AG04450 (cell line): ENCODE data around the gene FRAS1. TPM values are rescaled to one million over a fixed set of nuclear protein-coding genes. Genes with fewer than 3 reads are reported as not detected.
A peak's percentile ranks its signal among the peaks of the same experiment; 100 is the strongest.

Experiments
- CTCF ChIA-PET: fragments of 300-600, 350-600 bp; formaldehyde crosslinking; extraction: SDS; loops from one replicate; lab custom pipeline; 2022; ENCODE audit warnings: antibody characterized with exemption, inconsistent platforms; lab: Charles Lee
- POLR2A ChIA-PET: fragments of 350-600 bp; formaldehyde crosslinking; extraction: SDS; loops from one replicate; lab custom pipeline; 2021; ENCODE audit warnings: antibody characterized with exemption, inconsistent platforms; lab: Yijun Ruan, JAX
- DNase-seq: peaks from one replicate; pipeline ENCODE4 v3.0.0-alpha.2; 2011; ENCODE audit warnings: low read depth, low spot score
- H3K27ac ChIP-seq: one replicate; pipeline ENCODE4 v1.5.1; 2012; ENCODE audit warnings: low read depth, low read length, control low read depth
- H3K27me3 ChIP-seq: one replicate; pipeline ENCODE4 v1.6.0; 2012; ENCODE audit warnings: low read length; ENCODE audit not compliant: control insufficient read depth, insufficient read depth
- H3K4me3 ChIP-seq: 2 replicates; pipeline ENCODE4 v1.5.1; 2011; ENCODE audit warnings: mild to moderate bottlenecking, low read depth, low read length, control low read depth
- H3K9me3 ChIP-seq: 2 replicates; pipeline ENCODE4 v1.5.1; 2012; ENCODE audit warnings: low read length; ENCODE audit not compliant: control insufficient read depth, insufficient read depth
- polyA plus RNA-seq: library from polyadenylated mRNA; depleted of rRNA; stranded (reverse); fragments of >200 nt; gene quantifications from 2 replicates; pipeline ENCODE4 v1.2.3, GENCODE V29; 2011
- TF ChIP-seq, protein P1 (sequence below): IDR thresholded peaks from 2 replicates; pipeline ENCODE4 v1.5.1; 2011; ENCODE audit warnings: low read depth, low read length, control low read depth, inconsistent platforms

Gene FRAS1
- polyA plus RNA-seq, 1 experiment, result 0.21 TPM

DNA sequence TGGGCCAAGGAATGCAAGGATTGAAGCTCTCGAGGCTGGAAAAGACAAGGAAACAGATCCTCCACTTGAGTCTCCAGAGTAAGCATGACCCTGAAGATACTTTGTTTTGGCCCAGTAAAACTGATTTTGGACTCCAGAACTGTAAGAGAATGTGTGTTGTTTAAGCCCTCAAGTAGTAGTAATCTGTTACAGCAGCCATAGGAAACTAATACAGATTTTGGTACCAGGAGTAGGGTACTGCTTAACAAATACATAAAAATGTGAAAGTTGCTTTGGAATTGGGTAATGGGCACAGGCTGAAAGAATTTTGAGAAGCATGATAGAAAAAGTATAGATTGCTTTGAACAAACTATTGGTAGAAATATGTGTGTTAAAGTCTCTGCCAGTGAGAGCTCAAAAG, 17.4 kb upstream of the FRAS1 start:
- no peak for DNase-seq
- TF ChIP-seq, protein P1, sequence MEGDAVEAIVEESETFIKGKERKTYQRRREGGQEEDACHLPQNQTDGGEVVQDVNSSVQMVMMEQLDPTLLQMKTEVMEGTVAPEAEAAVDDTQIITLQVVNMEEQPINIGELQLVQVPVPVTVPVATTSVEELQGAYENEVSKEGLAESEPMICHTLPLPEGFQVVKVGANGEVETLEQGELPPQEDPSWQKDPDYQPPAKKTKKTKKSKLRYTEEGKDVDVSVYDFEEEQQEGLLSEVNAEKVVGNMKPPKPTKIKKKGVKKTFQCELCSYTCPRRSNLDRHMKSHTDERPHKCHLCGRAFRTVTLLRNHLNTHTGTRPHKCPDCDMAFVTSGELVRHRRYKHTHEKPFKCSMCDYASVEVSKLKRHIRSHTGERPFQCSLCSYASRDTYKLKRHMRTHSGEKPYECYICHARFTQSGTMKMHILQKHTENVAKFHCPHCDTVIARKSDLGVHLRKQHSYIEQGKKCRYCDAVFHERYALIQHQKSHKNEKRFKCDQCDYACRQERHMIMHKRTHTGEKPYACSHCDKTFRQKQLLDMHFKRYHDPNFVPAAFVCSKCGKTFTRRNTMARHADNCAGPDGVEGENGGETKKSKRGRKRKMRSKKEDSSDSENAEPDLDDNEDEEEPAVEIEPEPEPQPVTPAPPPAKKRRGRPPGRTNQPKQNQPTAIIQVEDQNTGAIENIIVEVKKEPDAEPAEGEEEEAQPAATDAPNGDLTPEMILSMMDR, result no peak
- no peaks in the 10 kb centered on the region for H3K27me3 ChIP-seq
- no peak overlapping the region for H3K4me3 ChIP-seq
- no peak overlapping the region for H3K27ac ChIP-seq
- POLR2A ChIA-PET, result no interaction called here
- H3K9me3 ChIP-seq, result no peaks in the 10 kb centered on the region
- CTCF ChIA-PET, result interaction anchor here (0.6 kb wide), 1 partner anchor 46 kb away, joined by 3 read pairs; no protein-coding TSS in a partner anchor

DNA sequence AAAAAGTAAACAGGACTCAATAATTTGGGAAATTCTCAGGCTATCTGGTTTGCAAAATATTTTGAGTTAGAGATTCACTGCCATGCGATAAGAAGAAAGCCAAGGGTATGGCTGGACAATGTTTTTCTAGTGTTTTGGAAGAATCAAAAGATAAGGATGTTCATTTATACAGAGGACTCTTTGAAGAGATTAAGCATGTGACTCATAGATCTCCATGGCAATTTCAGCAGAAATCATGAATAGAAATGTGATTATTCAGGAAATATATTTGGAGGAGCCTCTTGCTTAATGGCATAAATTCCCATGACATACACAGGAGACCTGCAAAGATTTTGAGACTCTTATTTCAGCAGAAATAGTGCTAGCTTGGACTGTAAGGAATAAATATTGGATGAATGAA, 16.7 kb upstream of the FRAS1 start:
- ChIA-PET CTCF (interaction anchor here (0.6 kb wide), 1 partner anchor 47 kb away, joined by 3 read pairs; no protein-coding TSS in a partner anchor), POLR2A (no interaction called here)
- Histone ChIP-seq H3K9me3 (no peaks in the 10 kb centered on the region), H3K27ac (no peak overlapping the region), H3K4me3 (no peak overlapping the region), H3K27me3 (no peaks in the 10 kb centered on the region)
- no peak for DNase-seq
- TF ChIP-seq, protein P1, result no peak

DNA sequence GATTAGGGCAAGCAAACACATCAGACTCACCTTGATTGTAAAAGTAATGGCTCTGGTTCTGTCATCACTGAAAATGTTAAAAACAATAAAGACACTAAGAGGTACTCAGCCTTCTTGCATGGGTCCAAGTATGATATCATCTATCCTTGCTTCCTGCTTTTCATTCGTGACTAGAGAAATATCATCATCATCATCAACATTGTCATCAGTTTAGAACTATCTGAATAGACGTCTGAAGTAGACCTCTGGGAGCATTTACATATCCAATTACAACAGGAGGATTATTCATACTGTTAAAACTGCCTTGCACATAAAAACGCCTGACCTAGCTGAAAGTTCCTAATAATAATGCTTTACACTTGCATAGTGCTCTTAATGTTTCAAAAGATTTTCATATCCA, 9.8 kb upstream of the FRAS1 start:
- ChIA-PET CTCF (no interaction called here), POLR2A (no interaction called here)
- TF ChIP-seq, protein P1, result no peak
- Histone ChIP-seq H3K27me3 (peaks cover 2% of the 10 kb centered on the region), H3K27ac (no peak overlapping the region), H3K4me3 (no peak overlapping the region), H3K9me3 (no peaks in the 10 kb centered on the region)
- no peak for DNase-seq

DNA sequence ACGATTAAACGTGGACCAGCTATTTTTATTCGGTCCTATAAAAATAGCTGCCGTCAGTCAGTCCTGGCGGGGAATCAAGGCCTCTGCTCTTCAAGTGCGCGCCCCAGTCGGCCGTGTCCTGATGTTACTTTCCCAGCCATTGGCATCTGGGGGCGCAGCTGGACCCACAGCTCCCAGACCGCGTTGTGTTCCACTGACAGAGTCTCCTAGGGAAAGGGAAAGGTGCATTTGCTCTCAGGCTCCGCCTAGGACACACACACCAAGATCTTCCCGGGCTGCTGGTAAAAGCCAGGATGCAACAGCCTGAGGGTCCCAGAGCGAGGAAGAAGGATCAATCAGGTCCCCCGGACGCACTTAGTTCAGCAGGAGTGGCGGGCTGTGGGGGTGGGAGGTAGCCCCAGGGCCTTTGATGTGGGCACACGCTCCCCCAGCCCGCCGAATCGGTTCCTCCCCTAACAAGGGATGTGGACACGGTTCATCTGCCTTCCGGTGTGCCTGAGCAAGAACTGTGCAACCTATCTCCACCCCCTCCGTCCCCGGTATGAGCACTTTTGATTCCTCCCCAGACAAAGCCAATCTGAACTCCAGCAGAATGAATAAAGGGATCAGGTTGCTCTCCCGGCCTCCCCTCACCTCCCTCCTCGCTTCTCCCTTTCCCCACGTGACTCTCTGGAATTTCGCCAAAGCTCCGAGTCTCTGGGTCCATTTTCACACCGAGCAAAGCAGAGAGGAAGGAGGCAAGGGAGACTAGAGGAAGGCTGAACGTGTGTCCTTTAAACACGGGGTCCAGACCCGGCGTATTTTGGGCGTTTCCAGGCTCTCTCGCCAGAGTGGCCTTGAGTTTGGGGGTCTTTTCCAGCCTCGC, 626 bp upstream of the FRAS1 start:
- TF ChIP-seq, protein P1, result no peak
- Histone ChIP-seq H3K9me3 (peaks cover 9% of the 10 kb centered on the region; the same call in 1 of the 2 replicates), H3K4me3 (peak overlapping the region; percentile 59), H3K27me3 (peaks cover 48% of the 10 kb centered on the region), H3K27ac (no peak overlapping the region)
- ChIA-PET CTCF (no interaction called here), POLR2A (interaction anchor here (0.5 kb wide), 1 partner anchor 42 kb away, joined by 3 read pairs; no protein-coding TSS in a partner anchor)
- DNase-seq, result no peak
